Natural killer cell (primary cell): ENCODE measurements around the gene COX5B. TPM values are rescaled to one million over a fixed set of nuclear protein-coding genes. Genes with fewer than 3 reads are reported as not detected.
"Not testable (repeated sequence)": the region's sequence is repeated elsewhere in the genome, so short reads cannot be mapped to it uniquely, and the experiment has no call there.

Experiments
- ATAC-seq, 3 donors: fragments of 150-1000 bp in 2 of 3; fragments of 200-7000 bp in 1 of 3; cut with Tn5 transposase; 1 replicate in 1 of 3; 2 replicates in 2 of 3; pipeline ENCODE4 v1.10.0; 2021; ENCODE audit warnings: mild to moderate bottlenecking in 2 of 3, moderate library complexity in 2 of 3
- DNase-seq, 2 donors: peaks; one replicate each; pipeline versions ENCODE4 v3.0.0 to v3.0.0-alpha.2; 2013 to 2021; ENCODE audit warnings: mixed read lengths in 1 of 2
- H3K27ac ChIP-seq: one replicate; pipeline ENCODE4 v1.5.1; 2013; ENCODE audit warnings: mild to moderate bottlenecking, low read length
- H3K27me3 ChIP-seq: one replicate; pipeline ENCODE4 v1.6.1; 2013; ENCODE audit warnings: low read length; ENCODE audit not compliant: control insufficient read depth, insufficient read depth
- H3K36me3 ChIP-seq: one replicate; pipeline ENCODE4 v1.6.1; 2013; ENCODE audit warnings: low read length; ENCODE audit not compliant: control insufficient read depth, insufficient read depth
- H3K4me1 ChIP-seq: one replicate; pipeline ENCODE4 v1.6.1; 2013; ENCODE audit warnings: low read length; ENCODE audit not compliant: control insufficient read depth, insufficient read depth
- H3K4me3 ChIP-seq: one replicate; pipeline ENCODE4 v1.5.1; 2013; ENCODE audit warnings: low read length
- H3K9me3 ChIP-seq: one replicate; pipeline ENCODE4 v1.6.1; 2013; ENCODE audit warnings: low read length; ENCODE audit not compliant: control insufficient read depth, insufficient read depth
- H3K27ac Mint-ChIP-seq, 2 donors: one replicate each; pipeline ENCODE4 v1.8.0; 2022; ENCODE audit warnings: mild to moderate bottlenecking in 2 of 2, mixed read lengths in 2 of 2, moderate library complexity in 1 of 2
- H3K27me3 Mint-ChIP-seq, 2 donors: one replicate each; pipeline ENCODE4 v1.8.0; 2022; ENCODE audit warnings: low read depth in 2 of 2, mixed read lengths in 2 of 2
- H3K36me3 Mint-ChIP-seq: one replicate; pipeline ENCODE4 v1.8.0; 2022; ENCODE audit warnings: mixed read lengths
- H3K4me1 Mint-ChIP-seq, 2 donors: one replicate each; pipeline ENCODE4 v1.8.0; 2022; ENCODE audit warnings: mixed read lengths in 2 of 2
- H3K4me3 Mint-ChIP-seq: one replicate; pipeline ENCODE4 v1.8.0; 2022; ENCODE audit warnings: mild to moderate bottlenecking, moderate library complexity, mixed read lengths
- H3K9me3 Mint-ChIP-seq, 2 donors: one replicate each; pipeline ENCODE4 v1.8.0; 2022; ENCODE audit warnings: mixed read lengths in 2 of 2
- CTCF ChIP-seq: fragments of 200-600 bp; IDR thresholded peaks from one replicate; pipeline ENCODE4 v1.8.0; 2022; ENCODE audit warnings: antibody characterized with exemption
- WGBS: methylation state at CpG from one replicate; pipeline ENCODE4 v1.1.7; 2013; ENCODE audit warnings: missing lambda C conversion rate; ENCODE audit not compliant: insufficient coverage; 5-methylcytosine and 5-hydroxymethylcytosine counted together
- intact Hi-C: fragments of 100-400 bp; cut with micrococcal nuclease; formaldehyde crosslinking; loops from one replicate; pipeline ENCODE4 v1.14.2; 2022
- total RNA-seq, 4 donors: library from RNA; stranded (reverse); fragments of 120-200 nt in 1 of 4; gene quantifications; one replicate each; pipeline versions ENCODE4 v1.2.3 to v1.2.4, GENCODE V29; 2013 to 2022

Gene COX5B
- total RNA-seq, 3 donors from 2014 or later (not counting 1 experiment from before 2014, with no cell fraction given), result 101 to 126 (median 122) TPM

DNA sequence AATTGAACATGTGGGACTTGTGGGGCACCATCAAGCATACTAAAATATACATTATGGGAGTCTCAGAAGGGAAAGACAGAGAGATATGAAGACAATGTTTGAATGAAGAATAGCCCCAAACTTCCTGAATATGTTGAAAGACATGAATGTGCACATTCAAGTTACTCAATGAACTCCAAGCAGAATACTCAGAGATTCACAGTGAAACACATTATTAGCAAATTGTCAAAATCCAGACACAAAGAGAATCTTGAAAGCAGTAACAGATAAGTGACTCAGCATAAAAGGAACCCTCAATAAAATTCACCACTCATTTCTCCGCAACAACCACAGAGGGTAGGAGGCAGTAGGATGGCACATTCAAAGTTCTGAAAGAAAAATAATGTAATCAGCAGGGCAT, 32.4 kb downstream of the COX5B start:
- Histone ChIP-seq H3K4me1 (no peaks in the 10 kb centered on the region), H3K4me3 (no peak overlapping the region), H3K9me3 (no peaks in the 10 kb centered on the region), H3K27ac (no peak overlapping the region), H3K36me3 (no peaks in the 10 kb centered on the region), H3K27me3 (no peaks in the 10 kb centered on the region)
- no peak overlapping the region for H3K4me3 Mint-ChIP-seq
- WGBS, result 80% methylated on average over 1 of the region's 1 CpG
- H3K27ac Mint-ChIP-seq, result no peak overlapping the region
- DNase-seq (no peak), ATAC-seq (no peak)
- H3K27me3 Mint-ChIP-seq, result peaks cover 6 to 29% of the 10 kb centered on the region in 2 donors
- no peak for TF ChIP-seq CTCF
- H3K36me3 Mint-ChIP-seq, result no peaks in the 10 kb centered on the region
- H3K9me3 Mint-ChIP-seq, result no peaks in the 10 kb centered on the region
- intact Hi-C loops, result no loop called here
- H3K4me1 Mint-ChIP-seq, result no peaks in the 10 kb centered on the region

DNA sequence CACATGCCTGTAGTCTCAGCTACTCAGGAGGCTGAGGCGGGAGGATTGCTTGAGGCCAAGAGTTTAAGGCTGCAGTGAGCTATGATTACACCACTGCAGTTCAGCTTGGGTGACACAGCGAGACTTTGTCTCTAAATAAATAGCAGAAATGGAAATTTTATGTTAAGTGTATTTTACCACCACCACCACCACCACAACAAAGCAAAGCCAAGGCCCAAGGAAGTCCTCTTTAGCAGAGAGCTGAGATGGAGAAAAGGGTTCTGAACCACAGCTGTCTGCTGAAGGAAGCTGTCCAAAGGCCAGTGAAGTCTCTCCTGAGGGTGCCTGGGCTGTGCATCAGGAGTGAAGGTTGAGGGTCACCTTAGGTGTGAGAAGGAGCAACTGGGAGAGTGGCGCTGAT, 41.4 kb downstream of the COX5B start:
- H3K9me3 Mint-ChIP-seq, H3K27ac Mint-ChIP-seq, DNase-seq, H3K27me3 ChIP-seq, H3K27ac ChIP-seq, H3K36me3 Mint-ChIP-seq, H3K4me3 Mint-ChIP-seq, H3K36me3 ChIP-seq, H3K9me3 ChIP-seq, ATAC-seq, H3K27me3 Mint-ChIP-seq, H3K4me3 ChIP-seq, H3K4me1 ChIP-seq, intact Hi-C loops, H3K4me1 Mint-ChIP-seq: not testable (repeated sequence)
- 93% methylated on average over 1 of the region's 3 CpGs for WGBS

- H3K27ac Mint-ChIP-seq, result no peak overlapping the region
- Histone ChIP-seq H3K4me1 (peaks cover 7% of the 10 kb centered on the region), H3K4me3 (no peak overlapping the region), H3K36me3 (no peaks in the 10 kb centered on the region), H3K27me3 (no peaks in the 10 kb centered on the region), H3K27ac (no peak overlapping the region), H3K9me3 (no peaks in the 10 kb centered on the region)
- 81% methylated on average over 10 of the region's 11 CpGs for WGBS
- DNase-seq (no peak), ATAC-seq (no peak)
- intact Hi-C loops, result no loop called here
- no peaks in the 10 kb centered on the region for H3K9me3 Mint-ChIP-seq
- H3K36me3 Mint-ChIP-seq, result no peaks in the 10 kb centered on the region
- H3K4me3 Mint-ChIP-seq, result no peak overlapping the region
- TF ChIP-seq CTCF, result no peak
- H3K27me3 Mint-ChIP-seq, result no peaks in the 10 kb centered on the region
- H3K4me1 Mint-ChIP-seq, result no peaks in the 10 kb centered on the region
Measured at GRCh38 chr2:97688062-97688827, 42.4 kb downstream of the COX5B start.

DNA sequence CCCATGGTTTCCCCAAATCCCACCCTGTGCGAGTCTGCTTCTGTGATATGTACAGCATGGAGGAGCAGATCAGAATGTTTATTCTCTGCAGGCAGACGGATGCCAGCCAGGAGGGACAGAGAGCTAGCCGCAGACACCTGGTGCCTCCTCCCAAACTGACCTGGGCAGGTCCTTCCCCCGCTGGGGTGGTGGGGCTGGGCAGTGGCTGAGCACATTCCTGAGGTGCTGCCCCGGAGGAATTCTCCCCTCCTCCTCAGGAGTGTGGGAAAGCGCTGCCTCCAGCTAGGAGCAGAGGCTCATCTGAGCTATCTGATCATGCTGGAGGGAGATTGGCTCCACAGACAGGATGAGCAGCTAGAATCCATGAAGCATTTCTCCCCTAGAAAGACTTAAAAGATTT, 45.3 kb downstream of the COX5B start:
- Histone ChIP-seq H3K4me3 (no peak overlapping the region), H3K27ac (no peak overlapping the region), H3K9me3 (no peaks in the 10 kb centered on the region), H3K27me3 (no peaks in the 10 kb centered on the region), H3K36me3 (no peaks in the 10 kb centered on the region), H3K4me1 (peaks cover 7% of the 10 kb centered on the region)
- 95% methylated on average over 6 of the region's 6 CpGs for WGBS
- intact Hi-C loops, result no loop called here
- no peak for TF ChIP-seq CTCF
- H3K4me3 Mint-ChIP-seq, result no peak overlapping the region
- no peak overlapping the region for H3K27ac Mint-ChIP-seq
- H3K4me1 Mint-ChIP-seq, result no peaks in the 10 kb centered on the region
- ATAC-seq (no peak), DNase-seq (no peak)
- H3K9me3 Mint-ChIP-seq, result no peaks in the 10 kb centered on the region
- H3K27me3 Mint-ChIP-seq, result no peaks in the 10 kb centered on the region
- H3K36me3 Mint-ChIP-seq, result no peaks in the 10 kb centered on the region
